GM18520 (cell line): ENCODE results near the gene ANXA5.

Experiments used
- ATAC-seq: cut with Tn5 transposase; IDR thresholded peaks from one replicate; pipeline ENCODE4 v1.9.1; 2021; ENCODE audit not compliant: unreplicated experiment

Gene ANXA5

GRCh38 chr4:121650741-121651140, 46.0 kb downstream of the ANXA5 start:
- no peak for ATAC-seq

DNA sequence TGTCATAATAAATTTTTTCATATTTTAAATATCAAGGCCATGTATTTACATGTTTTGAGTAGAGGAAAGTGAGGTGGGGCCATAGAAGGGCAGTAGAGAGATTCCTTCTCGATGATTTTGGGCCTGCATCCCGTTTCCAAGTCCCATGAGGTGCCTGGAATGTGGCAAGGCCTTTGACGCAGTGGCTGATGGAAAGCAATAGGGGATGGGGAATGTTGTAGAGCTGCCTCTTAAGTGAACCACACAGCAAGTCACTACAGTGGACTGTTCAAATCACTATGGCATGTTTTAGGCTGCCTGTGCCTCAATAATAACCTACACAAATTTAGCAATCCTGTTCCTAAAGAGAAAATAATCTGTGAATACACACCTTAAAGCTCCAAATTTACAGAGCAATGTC, 48.3 kb downstream of the ANXA5 start:
- ATAC-seq, result no peak

- no peak for ATAC-seq
Measured at GRCh38 chr4:121642876-121643585, 53.7 kb downstream of the ANXA5 start.

DNA sequence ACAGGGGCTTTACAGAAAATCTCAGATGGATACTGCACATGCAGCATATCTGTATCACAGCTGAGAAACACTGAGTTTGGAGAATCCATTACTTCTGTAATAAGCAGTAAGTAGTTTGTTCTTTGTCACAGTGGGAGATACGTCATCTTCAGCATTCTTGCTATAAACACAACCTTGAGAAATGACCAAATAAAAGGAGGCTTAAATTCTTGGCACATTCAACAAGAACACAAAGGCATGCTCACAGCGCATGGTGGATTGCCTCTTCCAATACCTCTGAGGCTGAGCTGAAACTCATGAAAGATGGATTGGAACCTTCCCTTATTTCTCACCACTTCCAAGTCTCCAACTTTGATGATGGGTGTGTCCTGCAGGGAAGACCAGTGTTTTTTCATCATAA, 54.5 kb downstream of the ANXA5 start:
- ATAC-seq, result no peak

GRCh38 chr4:121633653-121634052, 63.1 kb downstream of the ANXA5 start:
- no peak for ATAC-seq

DNA sequence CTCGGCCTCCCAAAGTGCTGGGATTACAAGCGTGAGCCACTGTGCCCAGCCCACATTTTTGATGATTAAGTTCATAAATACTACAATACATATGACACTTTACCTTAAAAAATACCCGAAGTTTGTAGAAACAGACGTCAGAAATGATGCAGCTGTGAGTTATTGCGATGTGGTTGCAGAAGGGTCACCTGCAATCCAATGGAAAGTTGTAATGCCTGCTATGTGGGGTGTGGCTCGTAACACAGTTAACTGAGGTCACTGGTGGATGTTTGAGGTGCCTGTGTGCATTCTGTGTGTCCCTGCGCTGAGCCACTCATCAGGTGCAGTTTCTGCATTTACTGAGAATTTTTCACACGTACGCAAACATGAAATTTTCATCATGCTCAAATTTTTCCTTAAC, 64.1 kb downstream of the ANXA5 start:
- no peak for ATAC-seq
